Measurements from ENCODE around the gene OPCML. TPM values are rescaled to one million over a fixed set of nuclear protein-coding genes. Genes with fewer than 3 reads are reported as not detected.

The OPCML gene
- total RNA-seq, 1 experiment from 2014 or later, result 0.21 TPM

GRCh38 chr11:133501643-133502539, 30.4 kb downstream of the OPCML start:
- Histone ChIP-seq H3K4me3 (ENCODE audit: insufficient read depth, low read depth, low read length) (no peak overlapping the region), H3K36me3 (replicated peaks; ENCODE audit: control insufficient read depth, insufficient read depth, low read length) (no peaks in the 10 kb centered on the region), H3K27me3 (ENCODE audit: control insufficient read depth, insufficient read depth, low read length) (no peaks in the 10 kb centered on the region)
- peak; percentile 47 for DNase-seq

GRCh38 chr11:133500936-133501335, 31.4 kb downstream of the OPCML start:
- H3K4me3 ChIP-seq (ENCODE audit: insufficient read depth, low read depth, low read length), result no peak overlapping the region
- H3K36me3 ChIP-seq (replicated peaks; ENCODE audit: control insufficient read depth, insufficient read depth, low read length), result no peaks in the 10 kb centered on the region
- H3K27me3 ChIP-seq (ENCODE audit: control insufficient read depth, insufficient read depth, low read length), result no peaks in the 10 kb centered on the region
- DNase-seq, result no peak

DNA sequence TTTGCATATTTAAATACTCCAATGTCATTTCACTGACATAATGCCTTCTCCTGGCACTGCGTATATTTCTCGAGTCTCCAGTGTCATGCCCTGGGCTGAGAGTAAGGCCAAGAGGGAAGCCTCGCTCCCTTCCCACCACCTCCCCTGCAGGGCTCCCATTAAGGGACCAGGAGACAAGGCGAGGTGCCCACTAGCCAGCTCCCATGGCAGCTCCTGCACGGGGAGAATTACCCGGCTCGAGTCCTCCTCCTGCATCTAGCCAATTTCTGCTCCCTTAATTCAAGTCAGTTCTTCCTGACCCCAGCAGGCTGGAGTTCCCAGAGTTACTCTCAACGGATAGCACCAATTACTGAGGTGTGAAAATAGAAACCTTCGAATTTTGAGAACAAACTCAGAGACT, 31.9 kb downstream of the OPCML start:
- Histone ChIP-seq H3K36me3 (replicated peaks; ENCODE audit: control insufficient read depth, insufficient read depth, low read length) (no peaks in the 10 kb centered on the region), H3K27me3 (ENCODE audit: control insufficient read depth, insufficient read depth, low read length) (no peaks in the 10 kb centered on the region), H3K4me3 (ENCODE audit: insufficient read depth, low read depth, low read length) (no peak overlapping the region)
- DNase-seq, result no peak

GRCh38 chr11:133498969-133499368, 33.3 kb downstream of the OPCML start:
- Histone ChIP-seq H3K4me3 (ENCODE audit: insufficient read depth, low read depth, low read length) (no peak overlapping the region), H3K36me3 (replicated peaks; ENCODE audit: control insufficient read depth, insufficient read depth, low read length) (no peaks in the 10 kb centered on the region), H3K27me3 (ENCODE audit: control insufficient read depth, insufficient read depth, low read length) (no peaks in the 10 kb centered on the region)
- DNase-seq, result no peak

- no peak for DNase-seq
- no peaks in the 10 kb centered on the region for H3K36me3 ChIP-seq (replicated peaks; ENCODE audit: control insufficient read depth, insufficient read depth, low read length)
- no peaks in the 10 kb centered on the region for H3K27me3 ChIP-seq (ENCODE audit: control insufficient read depth, insufficient read depth, low read length)
- H3K4me3 ChIP-seq (ENCODE audit: insufficient read depth, low read depth, low read length), result no peak overlapping the region
These were observed 34.7 kb downstream of the OPCML start for GRCh38 chr11:133497477-133498140.

GRCh38 chr11:133492895-133493294, 39.4 kb downstream of the OPCML start:
- H3K27me3 ChIP-seq (ENCODE audit: control insufficient read depth, insufficient read depth, low read length), result no peaks in the 10 kb centered on the region
- H3K36me3 ChIP-seq (replicated peaks; ENCODE audit: control insufficient read depth, insufficient read depth, low read length), result no peaks in the 10 kb centered on the region
- no peak for DNase-seq
- no peak overlapping the region for H3K4me3 ChIP-seq (ENCODE audit: insufficient read depth, low read depth, low read length)

- no peak for DNase-seq
- no peak overlapping the region for H3K4me3 ChIP-seq (ENCODE audit: insufficient read depth, low read depth, low read length)
- no peaks in the 10 kb centered on the region for H3K27me3 ChIP-seq (ENCODE audit: control insufficient read depth, insufficient read depth, low read length)
- no peaks in the 10 kb centered on the region for H3K36me3 ChIP-seq (replicated peaks; ENCODE audit: control insufficient read depth, insufficient read depth, low read length)
These were observed 40.5 kb downstream of the OPCML start for GRCh38 chr11:133491680-133492383.

DNA sequence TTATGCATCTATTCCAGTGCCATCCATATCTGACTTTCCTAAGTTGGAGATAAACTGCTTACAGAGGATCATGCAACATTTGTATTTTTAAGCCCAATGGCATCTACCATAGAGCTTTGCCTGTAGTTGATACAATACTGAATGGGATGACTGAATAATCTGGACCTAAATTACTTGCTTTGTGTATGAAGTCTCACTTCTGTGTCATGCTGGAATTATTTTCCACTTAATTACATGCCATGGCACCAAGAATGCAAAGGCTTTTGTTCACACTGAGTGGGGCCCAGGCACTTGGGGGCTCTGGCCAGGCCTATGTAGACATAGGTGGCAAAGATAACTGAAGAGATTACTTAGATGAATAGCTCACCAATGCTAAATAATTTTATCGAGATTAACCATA, 51.6 kb downstream of the OPCML start:
- Histone ChIP-seq H3K4me3 (ENCODE audit: insufficient read depth, low read depth, low read length) (no peak overlapping the region), H3K27me3 (ENCODE audit: control insufficient read depth, insufficient read depth, low read length) (no peaks in the 10 kb centered on the region), H3K36me3 (replicated peaks; ENCODE audit: control insufficient read depth, insufficient read depth, low read length) (no peaks in the 10 kb centered on the region)
- DNase-seq, result no peak

GRCh38 chr11:133479209-133479608, 53.1 kb downstream of the OPCML start:
- no peak overlapping the region for H3K4me3 ChIP-seq (ENCODE audit: insufficient read depth, low read depth, low read length)
- H3K36me3 ChIP-seq (replicated peaks; ENCODE audit: control insufficient read depth, insufficient read depth, low read length), result no peaks in the 10 kb centered on the region
- no peaks in the 10 kb centered on the region for H3K27me3 ChIP-seq (ENCODE audit: control insufficient read depth, insufficient read depth, low read length)
- no peak for DNase-seq

DNA sequence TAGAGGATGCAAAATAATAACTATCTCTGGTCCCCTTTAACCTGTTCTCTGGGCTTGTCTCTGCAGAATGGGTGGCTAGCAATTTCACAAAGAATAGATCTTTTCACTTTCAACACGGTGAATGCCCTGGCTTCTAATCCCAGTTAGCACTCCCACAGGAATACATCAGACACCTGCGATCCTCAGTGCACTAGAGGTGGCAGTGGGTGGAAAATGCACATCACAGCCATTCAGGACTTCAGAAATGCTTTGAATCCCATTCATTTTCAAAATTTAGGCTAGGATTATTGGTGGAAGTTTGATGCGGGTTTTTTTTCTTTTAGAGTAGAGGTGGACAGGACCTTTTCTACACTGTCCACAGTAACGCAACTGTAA, 55.1 kb downstream of the OPCML start:
- no peak overlapping the region for H3K4me3 ChIP-seq (ENCODE audit: insufficient read depth, low read depth, low read length)
- no peaks in the 10 kb centered on the region for H3K27me3 ChIP-seq (ENCODE audit: control insufficient read depth, insufficient read depth, low read length)
- DNase-seq, result no peak
- no peaks in the 10 kb centered on the region for H3K36me3 ChIP-seq (replicated peaks; ENCODE audit: control insufficient read depth, insufficient read depth, low read length)

DNA sequence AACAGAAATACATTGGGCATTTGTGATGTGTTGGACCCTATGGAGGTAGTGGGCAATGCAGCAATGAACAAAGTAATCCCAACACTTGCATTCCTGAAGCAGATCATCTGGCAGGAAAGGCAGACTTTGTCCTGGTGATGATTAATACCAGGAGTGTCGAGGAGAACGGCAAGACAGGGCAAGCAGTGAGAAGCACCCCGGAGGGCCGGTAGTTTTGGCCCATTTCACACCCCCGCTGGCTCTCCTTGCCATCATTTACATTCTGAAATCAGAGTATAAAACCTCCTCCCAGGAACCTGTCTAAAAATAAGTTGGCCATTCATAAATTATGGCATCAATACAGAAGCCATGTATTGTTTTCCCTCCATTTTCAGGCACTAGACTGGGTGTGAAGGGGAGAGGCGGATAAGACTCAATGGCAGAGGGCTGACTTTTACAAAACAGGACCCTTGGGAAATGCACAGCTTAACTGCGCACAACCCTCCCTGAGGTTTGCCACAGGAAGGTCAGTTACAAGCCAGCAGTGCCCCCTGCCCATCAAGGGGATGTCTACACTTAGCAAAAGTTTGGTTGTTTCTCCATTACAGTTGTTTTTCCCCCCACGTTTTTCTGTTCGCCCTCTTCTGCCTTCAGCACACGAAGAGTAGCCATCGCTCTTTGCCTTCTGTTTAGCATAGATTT, 55.6 kb downstream of the OPCML start:
- H3K27me3 ChIP-seq (ENCODE audit: control insufficient read depth, insufficient read depth, low read length), result no peaks in the 10 kb centered on the region
- no peaks in the 10 kb centered on the region for H3K36me3 ChIP-seq (replicated peaks; ENCODE audit: control insufficient read depth, insufficient read depth, low read length)
- peak; percentile 21 for DNase-seq
- no peak overlapping the region for H3K4me3 ChIP-seq (ENCODE audit: insufficient read depth, low read depth, low read length)

DNA sequence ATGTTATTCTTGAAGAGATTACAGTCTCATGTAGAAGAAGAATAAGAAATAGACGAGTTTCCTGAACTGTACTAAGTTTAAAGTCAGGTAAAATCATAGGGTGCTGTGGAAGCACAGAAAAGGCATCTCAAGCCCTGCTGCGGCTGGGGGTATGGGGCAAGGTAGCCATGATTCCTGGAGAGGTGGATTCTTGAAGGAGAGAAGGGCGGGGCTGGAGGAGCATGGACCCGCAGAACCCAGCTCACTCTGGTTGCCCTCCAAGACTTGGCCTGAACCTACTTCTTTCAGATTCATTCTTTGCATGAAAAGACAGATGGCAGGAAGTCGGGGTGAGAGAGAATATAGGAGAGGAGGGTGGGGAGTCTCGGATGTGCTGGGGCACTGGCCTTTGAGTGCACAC, 57.8 kb downstream of the OPCML start:
- H3K36me3 ChIP-seq (replicated peaks; ENCODE audit: control insufficient read depth, insufficient read depth, low read length), result no peaks in the 10 kb centered on the region
- H3K27me3 ChIP-seq (ENCODE audit: control insufficient read depth, insufficient read depth, low read length), result no peaks in the 10 kb centered on the region
- no peak overlapping the region for H3K4me3 ChIP-seq (ENCODE audit: insufficient read depth, low read depth, low read length)
- no peak for DNase-seq

DNA sequence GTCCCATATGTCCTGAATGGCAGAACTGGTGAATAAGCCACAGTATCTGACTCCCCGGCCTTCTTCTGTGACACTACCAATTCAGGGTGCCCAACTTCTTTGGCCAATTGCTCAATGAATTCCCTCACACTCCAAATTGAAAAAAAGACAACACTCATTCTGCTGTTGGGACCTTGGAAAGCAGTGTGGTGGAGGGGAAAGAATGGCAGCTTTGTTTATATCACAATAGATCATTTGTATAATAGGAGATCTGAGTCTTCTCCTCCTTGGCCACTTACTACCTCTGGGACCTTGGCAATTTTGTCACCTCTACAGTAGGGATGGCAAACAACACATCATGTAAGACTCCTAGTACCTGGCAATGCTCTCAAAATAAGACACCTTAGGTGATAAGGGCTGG, 64.6 kb downstream of the OPCML start:
- DNase-seq, result no peak
- no peak overlapping the region for H3K4me3 ChIP-seq (ENCODE audit: insufficient read depth, low read depth, low read length)
- H3K36me3 ChIP-seq (replicated peaks; ENCODE audit: control insufficient read depth, insufficient read depth, low read length), result no peaks in the 10 kb centered on the region
- H3K27me3 ChIP-seq (ENCODE audit: control insufficient read depth, insufficient read depth, low read length), result no peaks in the 10 kb centered on the region

DNA sequence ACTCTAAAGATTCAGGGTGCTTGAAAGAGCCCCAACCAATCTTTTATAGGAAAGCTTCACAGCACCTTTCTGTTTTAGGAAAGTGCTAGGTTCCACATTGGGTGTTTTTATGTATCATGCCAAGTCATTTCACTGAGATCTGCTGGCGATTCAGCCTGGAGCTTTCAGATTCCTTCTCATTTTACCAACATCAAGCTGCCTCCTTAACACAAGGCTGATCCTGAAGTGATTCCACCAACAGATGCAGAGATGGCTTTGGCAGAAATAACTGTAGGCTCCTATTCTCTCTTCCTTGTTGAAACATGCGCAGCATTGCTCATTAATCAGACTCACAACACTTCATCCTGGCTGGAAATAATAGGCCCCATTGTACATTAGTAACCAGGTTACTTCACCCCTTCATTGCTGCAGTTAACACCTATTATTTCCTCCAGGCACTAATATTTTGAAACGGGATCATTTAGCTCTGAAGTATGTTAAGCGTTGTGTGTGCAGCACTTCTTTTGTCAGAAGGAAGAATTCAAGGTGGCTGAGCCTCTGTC, 89.0 kb downstream of the OPCML start:
- Histone ChIP-seq H3K27me3 (ENCODE audit: control insufficient read depth, insufficient read depth, low read length) (no peaks in the 10 kb centered on the region), H3K36me3 (replicated peaks; ENCODE audit: control insufficient read depth, insufficient read depth, low read length) (no peaks in the 10 kb centered on the region), H3K4me3 (ENCODE audit: insufficient read depth, low read depth, low read length) (no peak overlapping the region)
- DNase-seq, result no peak

Measured in H7 (cell line).